Spinal cord (tissue), 10 donors: ENCODE results near the gene RPS4Y2. TPM values are rescaled to one million over a fixed set of nuclear protein-coding genes. Genes with fewer than 3 reads are reported as not detected.

Experiments used
- DNase-seq, 6 donors: peaks; one replicate each; pipeline versions ENCODE4 v3.0.0 to v3.0.0-alpha.2; 2013 to 2015; ENCODE audit warnings: low spot score in 6 of 6, low read depth in 4 of 6
- H3K27ac ChIP-seq: one replicate; pipeline ENCODE4 v1.5.1; 2013; ENCODE audit warnings: low read depth, low read length, control low read depth
- H3K27me3 ChIP-seq: one replicate; pipeline ENCODE4 v1.6.1; 2013; ENCODE audit warnings: low read length; ENCODE audit not compliant: control insufficient read depth, insufficient read depth
- H3K36me3 ChIP-seq: one replicate; pipeline ENCODE4 v1.6.1; 2013; ENCODE audit warnings: low read length; ENCODE audit not compliant: control insufficient read depth, insufficient read depth
- H3K4me1 ChIP-seq: one replicate; pipeline ENCODE4 v1.6.1; 2013; ENCODE audit warnings: low read length; ENCODE audit not compliant: control insufficient read depth, insufficient read depth
- H3K4me3 ChIP-seq: one replicate; pipeline ENCODE4 v1.5.1; 2013; ENCODE audit warnings: low read depth, low read length, control low read depth
- H3K9me3 ChIP-seq: one replicate; pipeline ENCODE4 v1.6.1; 2013; ENCODE audit warnings: low read length; ENCODE audit not compliant: control insufficient read depth, insufficient read depth
- WGBS: methylation state at CpG from one replicate; pipeline ENCODE4 v1.1.5; 2013; ENCODE audit warnings: missing lambda C conversion rate; ENCODE audit not compliant: insufficient coverage; 5-methylcytosine and 5-hydroxymethylcytosine counted together
- long read RNA-seq, 4 donors: transcript quantifications; one replicate each; lab custom pipeline, GENCODE V29; 2026
- polyA plus RNA-seq, 2 donors: library from polyadenylated mRNA; unstranded; fragments of 120-200 nt; gene quantifications; one replicate each; pipeline ENCODE4 v1.2.1, GENCODE V29; 2013; ENCODE audit not compliant: insufficient read length in 2 of 2
- total RNA-seq, 2 donors: library from RNA; depleted of rRNA in 1 of 2; stranded (reverse); fragments of 120-200 nt in 1 of 2; fragments of >200 nt in 1 of 2; gene quantifications; one replicate each; pipeline versions ENCODE4 v1.2.3 to v1.2.4, GENCODE V29; 2013 to 2014
- donor health status: healthy.

Gene RPS4Y2
- total RNA-seq (not detected), polyA plus RNA-seq (under 1 TPM in 1 of 2 donors, not detected in 1; 0.21 TPM)
- long read RNA-seq, donor 1 = 0 reads
- long read RNA-seq, donor 2 = 0 reads
- long read RNA-seq, donor 3 = 0 reads
- long read RNA-seq, donor 4 = 0 reads

GRCh38 chrY:20755808-20756207, at the start of gene RPS4Y2:
TSS of gene RPS4Y2 (plus strand) at chrY:20756108. CDS start at chrY:20756164, 56 bp downstream.
- no peaks in the 10 kb centered on the region for H3K4me1 ChIP-seq
- H3K27ac ChIP-seq = no peak within 1 kb of the TSS
- H3K9me3 ChIP-seq = no peaks in the 10 kb centered on the region
- no peaks in the 10 kb centered on the region for H3K36me3 ChIP-seq
- WGBS = no CpG with 5 or more reads among the region's 20 CpGs
- H3K27me3 ChIP-seq = no peaks in the 10 kb centered on the region
- no peak for DNase-seq
- H3K4me3 ChIP-seq = no peak within 1 kb of the TSS

- H3K4me3 ChIP-seq = no peak overlapping the region
- no peaks in the 10 kb centered on the region for H3K4me1 ChIP-seq
Observed at GRCh38 chrY:20714391-20714790, 41.5 kb upstream of the RPS4Y2 start.

GRCh38 chrY:20726184-20726907, 29.6 kb upstream of the RPS4Y2 start:
- Histone ChIP-seq H3K36me3 (no peaks in the 10 kb centered on the region), H3K27me3 (no peaks in the 10 kb centered on the region), H3K27ac (no peak overlapping the region), H3K4me3 (no peak overlapping the region), H3K4me1 (no peaks in the 10 kb centered on the region), H3K9me3 (no peaks in the 10 kb centered on the region)
- DNase-seq = no peak
- no CpG with 5 or more reads among the region's 11 CpGs for WGBS

More at GRCh38 chrY:20714391-20714790, 41.5 kb upstream of the RPS4Y2 start:
- no peaks in the 10 kb centered on the region for H3K9me3 ChIP-seq
- H3K36me3 ChIP-seq = no peaks in the 10 kb centered on the region
- no peak overlapping the region for H3K27ac ChIP-seq
- no CpG with 5 or more reads among the region's 4 CpGs for WGBS
- no peaks in the 10 kb centered on the region for H3K27me3 ChIP-seq
- no peak for DNase-seq

- no CpG with 5 or more reads among the region's 1 CpG for WGBS
- no peak overlapping the region for H3K27ac ChIP-seq
- no peak for DNase-seq
- H3K4me1 ChIP-seq = no peaks in the 10 kb centered on the region
- no peaks in the 10 kb centered on the region for H3K9me3 ChIP-seq
- no peaks in the 10 kb centered on the region for H3K27me3 ChIP-seq
- H3K4me3 ChIP-seq = no peak overlapping the region
- no peaks in the 10 kb centered on the region for H3K36me3 ChIP-seq
Observed at GRCh38 chrY:20735200-20735599, 20.7 kb upstream of the RPS4Y2 start.

- no peak for DNase-seq
- no peaks in the 10 kb centered on the region for H3K27me3 ChIP-seq
- H3K27ac ChIP-seq = no peak overlapping the region
- WGBS = no CpG with 5 or more reads among the region's 3 CpGs
- H3K36me3 ChIP-seq = no peaks in the 10 kb centered on the region
- H3K4me1 ChIP-seq = no peaks in the 10 kb centered on the region
- no peak overlapping the region for H3K4me3 ChIP-seq
- no peaks in the 10 kb centered on the region for H3K9me3 ChIP-seq
Observed at GRCh38 chrY:20739806-20740205, 16.1 kb upstream of the RPS4Y2 start.

GRCh38 chrY:20740609-20741008, 15.3 kb upstream of the RPS4Y2 start:
- Histone ChIP-seq H3K27me3 (no peaks in the 10 kb centered on the region), H3K27ac (no peak overlapping the region), H3K36me3 (no peaks in the 10 kb centered on the region), H3K4me3 (no peak overlapping the region), H3K4me1 (no peaks in the 10 kb centered on the region), H3K9me3 (no peaks in the 10 kb centered on the region)
- WGBS = no CpG with 5 or more reads among the region's 4 CpGs
- no peak for DNase-seq

- no peaks in the 10 kb centered on the region for H3K36me3 ChIP-seq
- DNase-seq = no peak
- H3K9me3 ChIP-seq = no peaks in the 10 kb centered on the region
- H3K4me1 ChIP-seq = no peaks in the 10 kb centered on the region
- no peaks in the 10 kb centered on the region for H3K27me3 ChIP-seq
- WGBS = no CpG with 5 or more reads among the region's 2 CpGs
- no peak overlapping the region for H3K4me3 ChIP-seq
- no peak overlapping the region for H3K27ac ChIP-seq
Observed at GRCh38 chrY:20745060-20745459, 10.8 kb upstream of the RPS4Y2 start.

- Histone ChIP-seq H3K36me3 (no peaks in the 10 kb centered on the region), H3K27me3 (no peaks in the 10 kb centered on the region), H3K4me3 (no peak overlapping the region), H3K27ac (no peak overlapping the region), H3K4me1 (no peaks in the 10 kb centered on the region), H3K9me3 (no peaks in the 10 kb centered on the region)
- no peak for DNase-seq
- WGBS = no CpG with 5 or more reads among the region's 2 CpGs
Observed at GRCh38 chrY:20746919-20747318, 9.0 kb upstream of the RPS4Y2 start.

- Histone ChIP-seq H3K9me3 (no peaks in the 10 kb centered on the region), H3K4me1 (no peaks in the 10 kb centered on the region), H3K36me3 (no peaks in the 10 kb centered on the region), H3K27ac (no peak overlapping the region), H3K27me3 (no peaks in the 10 kb centered on the region), H3K4me3 (no peak overlapping the region)
- no CpG with 5 or more reads among the region's 2 CpGs for WGBS
- DNase-seq = no peak
Observed at GRCh38 chrY:20763869-20764268, 8.0 kb downstream of the RPS4Y2 start.

- no peak overlapping the region for H3K4me3 ChIP-seq
- DNase-seq = no peak
- H3K27ac ChIP-seq = no peak overlapping the region
- no peaks in the 10 kb centered on the region for H3K27me3 ChIP-seq
- H3K36me3 ChIP-seq = no peaks in the 10 kb centered on the region
- H3K4me1 ChIP-seq = no peaks in the 10 kb centered on the region
- WGBS = no CpG with 5 or more reads among the region's 2 CpGs
- H3K9me3 ChIP-seq = no peaks in the 10 kb centered on the region
Observed at GRCh38 chrY:20765117-20765516, 9.2 kb downstream of the RPS4Y2 start.
